Mucosa of rectum (tissue), 2 donors: ENCODE results near the gene PBRM1.
"Not testable (repeated sequence)": the region's sequence is repeated elsewhere in the genome, so short reads cannot be mapped to it uniquely, and the experiment has no call there.

Experiments
- H3K27ac ChIP-seq, 2 donors: one replicate each; pipeline ENCODE4 v1.7.0; 2013; ENCODE audit warnings: inconsistent platforms in 2 of 2, low read depth in 2 of 2, low read length in 2 of 2
- H3K27me3 ChIP-seq, 2 donors: one replicate each; pipeline ENCODE4 v1.7.0; 2013; ENCODE audit warnings: low read length in 2 of 2; ENCODE audit not compliant: control insufficient read depth in 2 of 2, insufficient read depth in 2 of 2
- H3K36me3 ChIP-seq, 2 donors: one replicate each; pipeline ENCODE4 v1.7.0; 2013; ENCODE audit warnings: low read length in 2 of 2; ENCODE audit not compliant: control insufficient read depth in 2 of 2, insufficient read depth in 2 of 2
- H3K4me1 ChIP-seq, 2 donors: one replicate each; pipeline ENCODE4 v1.7.0; 2013; ENCODE audit warnings: low read length in 2 of 2, mild to moderate bottlenecking in 1 of 2; ENCODE audit not compliant: control insufficient read depth in 2 of 2, insufficient read depth in 2 of 2
- H3K4me3 ChIP-seq, 2 donors: one replicate each; pipeline ENCODE4 v1.7.0; 2013; ENCODE audit warnings: low read length in 2 of 2
- H3K9ac ChIP-seq, 2 donors: one replicate each; pipeline ENCODE4 v1.7.0; 2013; ENCODE audit warnings: low read length in 2 of 2, low read depth in 1 of 2, mild to moderate bottlenecking in 1 of 2
- H3K9me3 ChIP-seq, 2 donors: one replicate each; pipeline ENCODE4 v1.7.0; 2013; ENCODE audit warnings: low read length in 2 of 2; ENCODE audit not compliant: control insufficient read depth in 2 of 2
- donor health status: healthy.
- donor health status: Normal muscosa, but diverticular disease.

The PBRM1 gene

GRCh38 chr3:52526671-52527038, 159.1 kb downstream of the PBRM1 start:
- not testable (repeated sequence) for H3K9ac ChIP-seq, H3K27me3 ChIP-seq, H3K9me3 ChIP-seq, H3K27ac ChIP-seq, H3K4me1 ChIP-seq, H3K4me3 ChIP-seq
- peaks cover 8 to 13% of the 10 kb centered on the region in 2 donors for H3K36me3 ChIP-seq

- H3K9ac ChIP-seq: no peak overlapping the region
- peaks cover 8 to 13% of the 10 kb centered on the region in 2 donors for H3K36me3 ChIP-seq
- H3K4me3 ChIP-seq: no peak overlapping the region
- H3K4me1 ChIP-seq: no peaks in the 10 kb centered on the region
- no peaks in the 10 kb centered on the region for H3K27me3 ChIP-seq
- H3K27ac ChIP-seq: peak overlapping the region in 1 of 2 donors; percentile 23
- no peaks in the 10 kb centered on the region for H3K9me3 ChIP-seq
Measured at GRCh38 chr3:52525680-52526561, 159.8 kb downstream of the PBRM1 start.

- H3K36me3 ChIP-seq: peaks cover 8 to 13% of the 10 kb centered on the region in 2 donors
- no peak overlapping the region for H3K4me3 ChIP-seq
- H3K9ac ChIP-seq: no peak overlapping the region
- H3K27me3 ChIP-seq: no peaks in the 10 kb centered on the region
- H3K27ac ChIP-seq: peak overlapping the region in 1 of 2 donors; percentile 23
- no peaks in the 10 kb centered on the region for H3K9me3 ChIP-seq
- no peaks in the 10 kb centered on the region for H3K4me1 ChIP-seq
Measured at GRCh38 chr3:52524752-52525679, 160.7 kb downstream of the PBRM1 start.

- Histone ChIP-seq H3K27ac (no peak overlapping the region), H3K9ac (no peak overlapping the region), H3K27me3 (no peaks in the 10 kb centered on the region), H3K9me3 (no peaks in the 10 kb centered on the region), H3K36me3 (peaks cover 8 to 13% of the 10 kb centered on the region in 2 donors), H3K4me1 (no peaks in the 10 kb centered on the region), H3K4me3 (no peak overlapping the region)
Measured at GRCh38 chr3:52524258-52524751, 161.4 kb downstream of the PBRM1 start.

- Histone ChIP-seq H3K36me3 (peaks cover 8 to 13% of the 10 kb centered on the region in 2 donors), H3K27me3 (no peaks in the 10 kb centered on the region), H3K9ac (no peak overlapping the region), H3K9me3 (no peaks in the 10 kb centered on the region), H3K4me1 (no peaks in the 10 kb centered on the region), H3K4me3 (no peak overlapping the region), H3K27ac (no peak overlapping the region)
Measured at GRCh38 chr3:52523386-52524257, 162.1 kb downstream of the PBRM1 start.

GRCh38 chr3:52522651-52523251, 163.0 kb downstream of the PBRM1 start:
- peaks cover 5 to 7% of the 10 kb centered on the region in 2 donors for H3K36me3 ChIP-seq
- no peaks in the 10 kb centered on the region for H3K27me3 ChIP-seq
- H3K27ac ChIP-seq: no peak overlapping the region
- H3K4me1 ChIP-seq: no peaks in the 10 kb centered on the region
- H3K9ac ChIP-seq: no peak overlapping the region
- H3K4me3 ChIP-seq: no peak overlapping the region
- no peaks in the 10 kb centered on the region for H3K9me3 ChIP-seq

- Histone ChIP-seq H3K27ac (no peak overlapping the region), H3K9me3 (no peaks in the 10 kb centered on the region), H3K4me1 (no peaks in the 10 kb centered on the region), H3K36me3 (peaks cover under 1 to 3% of the 10 kb centered on the region in 2 donors), H3K27me3 (no peaks in the 10 kb centered on the region), H3K9ac (no peak overlapping the region), H3K4me3 (no peak overlapping the region)
Measured at GRCh38 chr3:52521881-52522650, 163.6 kb downstream of the PBRM1 start.

- Histone ChIP-seq H3K9ac (no peak overlapping the region), H3K9me3 (no peaks in the 10 kb centered on the region), H3K36me3 (peaks cover 0 to 3% of the 10 kb centered on the region in 2 donors)
Measured at GRCh38 chr3:52521488-52521824, 164.3 kb downstream of the PBRM1 start.

More at GRCh38 chr3:52521488-52521824, 164.3 kb downstream of the PBRM1 start:
- Histone ChIP-seq H3K27me3 (no peaks in the 10 kb centered on the region), H3K27ac (no peak overlapping the region), H3K4me1 (no peaks in the 10 kb centered on the region), H3K4me3 (no peak overlapping the region)
